Retinal pigment epithelial cell (primary cell): ENCODE results near the gene SNX17.

Source experiments
- DNase-seq: peaks from one replicate; pipeline ENCODE4 v3.0.0-alpha.2; 2010; ENCODE audit warnings: low read depth
- H3K4me3 ChIP-seq: 2 replicates; pipeline ENCODE4 v1.5.1; 2011; ENCODE audit warnings: mild to moderate bottlenecking, low read length, control low read depth, moderate library complexity
- CTCF ChIP-seq: conservative IDR thresholded peaks from 2 replicates; pipeline ENCODE4 v1.5.1; 2011; ENCODE audit warnings: low read depth, low read length, control low read depth, inconsistent platforms

Gene SNX17

GRCh38 chr2:27354597-27354927, 15.9 kb upstream of the SNX17 start:
- H3K4me3 ChIP-seq: no peak overlapping the region
- DNase-seq: no peak
- TF ChIP-seq CTCF: no peak

- no peak for DNase-seq
- peak overlapping the region; percentile 80 for H3K4me3 ChIP-seq
- no peak for TF ChIP-seq CTCF
Measured at GRCh38 chr2:27356056-27356381, 14.4 kb upstream of the SNX17 start.

GRCh38 chr2:27356382-27357181, 13.8 kb upstream of the SNX17 start, which contains the start of gene GTF3C2:
TSS of gene GTF3C2 (minus strand) at chr2:27356764. CDS start at chr2:27343554, 13,210 bp downstream.
- H3K4me3 ChIP-seq: peak within 1 kb of the TSS; percentile 80
- peak; percentile 95 for DNase-seq
- no peak for TF ChIP-seq CTCF

GRCh38 chr2:27362678-27363420, 7.6 kb upstream of the SNX17 start:
- no peak for DNase-seq
- H3K4me3 ChIP-seq: no peak overlapping the region
- no peak for TF ChIP-seq CTCF

GRCh38 chr2:27363933-27364332, 6.5 kb upstream of the SNX17 start:
- no peak for DNase-seq
- TF ChIP-seq CTCF: no peak
- H3K4me3 ChIP-seq: no peak overlapping the region

GRCh38 chr2:27369471-27370025, 868 bp upstream of the SNX17 start:
- no peak for DNase-seq
- TF ChIP-seq CTCF: no peak
- peak overlapping the region; percentile 75 for H3K4me3 ChIP-seq
